Ishikawa (cell line): ENCODE measurements around the gene HAL.

ENCODE experiments used
- CREB1 ChIP-seq: IDR thresholded peaks from 2 replicates; pipeline ENCODE4 v1.6.1; 2012; ENCODE audit warnings: low read depth
- EGR1 ChIP-seq: IDR thresholded peaks from 2 replicates; pipeline ENCODE4 v1.6.1; 2012
- EP300 ChIP-seq: IDR thresholded peaks from 2 replicates; pipeline ENCODE4 v1.6.1; 2012; ENCODE audit warnings: borderline replicate concordance
- FOXM1 ChIP-seq: IDR thresholded peaks from 2 replicates; pipeline ENCODE4 v1.6.1; 2012; ENCODE audit warnings: low read depth, borderline replicate concordance
- NFIC ChIP-seq: IDR thresholded peaks from 2 replicates; pipeline ENCODE4 v1.6.1; 2012
- RAD21 ChIP-seq: IDR thresholded peaks from 2 replicates; pipeline ENCODE4 v1.6.1; 2012; ENCODE audit warnings: low read depth
- TAF1 ChIP-seq: IDR thresholded peaks from 2 replicates; pipeline ENCODE4 v1.6.1; 2012; ENCODE audit warnings: low read depth, mild to moderate bottlenecking
- TCF12 ChIP-seq: IDR thresholded peaks from 2 replicates; pipeline ENCODE4 v1.6.1; 2012; ENCODE audit warnings: low read depth
- TEAD4 ChIP-seq: IDR thresholded peaks from 2 replicates; pipeline ENCODE4 v1.6.1; 2012
- YY1 ChIP-seq: IDR thresholded peaks from 2 replicates; pipeline ENCODE4 v1.6.1; 2012; ENCODE audit warnings: low read depth
- ZBTB7A ChIP-seq: IDR thresholded peaks from 2 replicates; pipeline ENCODE4 v1.6.1; 2012; ENCODE audit warnings: low read depth
- TF ChIP-seq, protein P1 (sequence below): IDR thresholded peaks from 2 replicates; pipeline ENCODE4 v1.6.1; 2012; ENCODE audit warnings: low read depth, mild to moderate bottlenecking
- TF ChIP-seq, protein P2 (sequence below): IDR thresholded peaks from 2 replicates; pipeline ENCODE4 v1.6.1; 2012
- TF ChIP-seq, protein P3 (sequence below): IDR thresholded peaks from 2 replicates; pipeline ENCODE4 v1.6.1; 2012

Gene HAL

DNA sequence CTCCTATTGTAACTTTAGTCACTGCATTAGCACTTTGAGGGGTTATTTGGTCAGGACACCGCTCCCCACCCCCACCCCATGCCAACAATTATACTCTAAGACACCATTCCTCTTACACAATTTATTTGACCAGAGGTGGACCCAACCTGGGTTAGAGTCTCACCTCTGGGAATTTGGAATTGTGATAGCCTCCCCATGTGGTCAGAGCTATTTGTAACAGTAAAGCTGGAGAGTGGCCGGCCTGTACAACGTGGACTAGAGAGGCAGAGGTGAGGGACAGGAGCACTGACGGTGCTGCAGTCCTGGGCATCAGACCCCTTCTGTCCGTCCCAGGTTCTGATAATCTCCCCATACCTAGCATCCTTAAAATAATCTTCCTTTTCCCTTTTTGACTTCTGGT, 3.3 kb upstream of the HAL start:
- no peak for TF ChIP-seq TCF12
- TF ChIP-seq NFIC: no peak
- no peak for TF ChIP-seq EP300
- TF ChIP-seq ZBTB7A: no peak
- TF ChIP-seq, protein P1, sequence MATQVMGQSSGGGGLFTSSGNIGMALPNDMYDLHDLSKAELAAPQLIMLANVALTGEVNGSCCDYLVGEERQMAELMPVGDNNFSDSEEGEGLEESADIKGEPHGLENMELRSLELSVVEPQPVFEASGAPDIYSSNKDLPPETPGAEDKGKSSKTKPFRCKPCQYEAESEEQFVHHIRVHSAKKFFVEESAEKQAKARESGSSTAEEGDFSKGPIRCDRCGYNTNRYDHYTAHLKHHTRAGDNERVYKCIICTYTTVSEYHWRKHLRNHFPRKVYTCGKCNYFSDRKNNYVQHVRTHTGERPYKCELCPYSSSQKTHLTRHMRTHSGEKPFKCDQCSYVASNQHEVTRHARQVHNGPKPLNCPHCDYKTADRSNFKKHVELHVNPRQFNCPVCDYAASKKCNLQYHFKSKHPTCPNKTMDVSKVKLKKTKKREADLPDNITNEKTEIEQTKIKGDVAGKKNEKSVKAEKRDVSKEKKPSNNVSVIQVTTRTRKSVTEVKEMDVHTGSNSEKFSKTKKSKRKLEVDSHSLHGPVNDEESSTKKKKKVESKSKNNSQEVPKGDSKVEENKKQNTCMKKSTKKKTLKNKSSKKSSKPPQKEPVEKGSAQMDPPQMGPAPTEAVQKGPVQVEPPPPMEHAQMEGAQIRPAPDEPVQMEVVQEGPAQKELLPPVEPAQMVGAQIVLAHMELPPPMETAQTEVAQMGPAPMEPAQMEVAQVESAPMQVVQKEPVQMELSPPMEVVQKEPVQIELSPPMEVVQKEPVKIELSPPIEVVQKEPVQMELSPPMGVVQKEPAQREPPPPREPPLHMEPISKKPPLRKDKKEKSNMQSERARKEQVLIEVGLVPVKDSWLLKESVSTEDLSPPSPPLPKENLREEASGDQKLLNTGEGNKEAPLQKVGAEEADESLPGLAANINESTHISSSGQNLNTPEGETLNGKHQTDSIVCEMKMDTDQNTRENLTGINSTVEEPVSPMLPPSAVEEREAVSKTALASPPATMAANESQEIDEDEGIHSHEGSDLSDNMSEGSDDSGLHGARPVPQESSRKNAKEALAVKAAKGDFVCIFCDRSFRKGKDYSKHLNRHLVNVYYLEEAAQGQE: no peak
- TF ChIP-seq TEAD4: no peak
- TF ChIP-seq EGR1: no peak
- TF ChIP-seq RAD21: no peak
- no peak for TF ChIP-seq FOXM1
- TF ChIP-seq YY1: no peak
- no peak for TF ChIP-seq TAF1
- TF ChIP-seq, protein P2, sequence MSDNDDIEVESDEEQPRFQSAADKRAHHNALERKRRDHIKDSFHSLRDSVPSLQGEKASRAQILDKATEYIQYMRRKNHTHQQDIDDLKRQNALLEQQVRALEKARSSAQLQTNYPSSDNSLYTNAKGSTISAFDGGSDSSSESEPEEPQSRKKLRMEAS: no peak
- TF ChIP-seq, protein P3, sequence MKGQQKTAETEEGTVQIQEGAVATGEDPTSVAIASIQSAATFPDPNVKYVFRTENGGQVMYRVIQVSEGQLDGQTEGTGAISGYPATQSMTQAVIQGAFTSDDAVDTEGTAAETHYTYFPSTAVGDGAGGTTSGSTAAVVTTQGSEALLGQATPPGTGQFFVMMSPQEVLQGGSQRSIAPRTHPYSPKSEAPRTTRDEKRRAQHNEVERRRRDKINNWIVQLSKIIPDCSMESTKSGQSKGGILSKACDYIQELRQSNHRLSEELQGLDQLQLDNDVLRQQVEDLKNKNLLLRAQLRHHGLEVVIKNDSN: no peak

DNA sequence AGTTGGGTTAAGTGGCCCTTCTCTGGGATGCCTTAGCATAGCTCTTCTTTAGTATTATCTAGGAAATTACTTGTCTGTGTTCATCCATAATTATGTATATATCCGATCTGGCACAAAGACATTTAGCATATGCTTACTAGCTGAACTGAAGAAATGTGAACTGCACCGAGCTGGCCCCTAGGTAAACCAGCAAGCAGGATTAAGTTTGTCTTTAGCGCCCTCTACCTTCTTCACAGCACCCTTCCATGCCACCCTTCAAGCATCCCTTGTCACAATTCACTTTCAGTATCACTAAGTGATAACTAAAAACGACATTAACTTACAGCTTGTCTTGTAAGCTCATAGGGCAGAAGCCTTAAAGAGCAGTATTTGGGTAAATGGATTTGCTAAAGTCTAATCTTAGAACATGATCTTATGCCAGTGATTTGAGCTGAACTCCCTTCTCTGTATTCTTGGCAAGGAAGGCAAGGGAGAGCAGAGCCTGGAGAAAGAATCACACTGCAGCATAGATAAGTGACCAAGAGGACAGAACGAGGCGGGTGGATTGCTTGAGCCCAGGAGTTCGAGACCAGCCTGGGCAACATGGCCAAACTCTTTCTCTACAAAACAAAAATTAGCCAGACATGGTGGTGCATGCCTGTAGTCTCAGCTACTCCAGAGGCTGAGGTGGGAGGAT, 2.6 kb upstream of the HAL start:
- TF ChIP-seq RAD21: peak; percentile 82
- no peak for TF ChIP-seq TAF1

DNA sequence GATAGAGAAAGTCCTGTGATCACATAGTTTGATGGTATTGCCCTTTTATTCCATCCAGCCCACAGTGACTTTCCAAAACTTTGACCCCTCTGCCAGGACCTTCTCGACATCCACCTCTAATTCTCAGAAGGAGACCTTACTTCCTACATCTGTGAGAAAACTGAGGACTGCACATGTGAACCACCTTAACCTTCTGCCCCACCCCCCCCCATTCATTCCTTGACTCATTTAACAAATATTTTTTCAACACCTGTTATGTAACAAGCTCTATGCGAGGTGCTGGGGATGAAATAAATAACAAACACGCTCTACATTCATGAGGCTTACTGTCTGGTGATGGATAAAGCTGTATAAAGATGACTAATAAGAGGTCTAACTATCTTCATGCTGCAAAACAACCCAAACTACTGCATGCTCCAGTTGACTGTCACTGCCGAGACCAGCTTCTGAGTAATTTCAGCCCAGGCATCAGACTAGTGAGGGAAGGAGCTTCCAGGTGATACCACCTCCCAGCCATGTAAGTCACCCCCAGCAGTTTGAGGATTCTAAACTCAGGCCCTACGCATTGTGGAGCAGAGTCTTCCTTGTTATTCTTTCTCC, 1.9 kb upstream of the HAL start:
- TF ChIP-seq EGR1: no peak
- TF ChIP-seq, protein P3: no peak
- no peak for TF ChIP-seq TEAD4
- TF ChIP-seq EP300: no peak
- TF ChIP-seq, protein P1: no peak
- no peak for TF ChIP-seq YY1
- no peak for TF ChIP-seq FOXM1
- TF ChIP-seq, protein P2: no peak
- no peak for TF ChIP-seq TAF1
- TF ChIP-seq NFIC: no peak
- no peak for TF ChIP-seq ZBTB7A

DNA sequence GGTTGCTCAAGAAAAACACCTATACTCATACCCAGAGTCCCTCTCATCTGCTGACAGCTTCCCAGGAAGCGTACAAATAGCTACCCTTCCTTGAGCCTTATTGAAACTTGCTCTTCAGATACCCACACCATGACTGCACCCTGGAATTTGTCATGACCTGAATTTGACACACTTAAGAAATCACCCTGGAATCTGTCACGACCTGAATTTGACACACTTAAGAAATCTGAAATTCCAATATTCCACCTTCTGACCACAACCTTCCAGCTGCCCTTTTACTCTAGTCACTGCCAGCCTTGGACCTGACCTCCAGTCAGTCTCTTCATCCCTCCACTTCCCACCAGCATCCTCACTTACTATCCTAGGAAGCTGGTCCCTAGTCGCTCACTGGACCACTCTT, 1.1 kb upstream of the HAL start:
- no peak for TF ChIP-seq NFIC
- no peak for TF ChIP-seq CREB1
- TF ChIP-seq EP300: no peak
- TF ChIP-seq, protein P2: no peak
- TF ChIP-seq, protein P1: no peak
